NCI-H2171 treated with DMSO at 0.1 percent for 48 hours (cell line): Measurements from ENCODE around the gene PHOSPHO1.
"Not testable (repeated sequence)": the region's sequence is repeated elsewhere in the genome, so short reads cannot be mapped to it uniquely, and the experiment has no call there.

Source experiments
- DNase-seq: peaks from one replicate; lab custom pipeline; 2025; lab: John Stamatoyannopoulos, UW

PHOSPHO1 gene, protein sequence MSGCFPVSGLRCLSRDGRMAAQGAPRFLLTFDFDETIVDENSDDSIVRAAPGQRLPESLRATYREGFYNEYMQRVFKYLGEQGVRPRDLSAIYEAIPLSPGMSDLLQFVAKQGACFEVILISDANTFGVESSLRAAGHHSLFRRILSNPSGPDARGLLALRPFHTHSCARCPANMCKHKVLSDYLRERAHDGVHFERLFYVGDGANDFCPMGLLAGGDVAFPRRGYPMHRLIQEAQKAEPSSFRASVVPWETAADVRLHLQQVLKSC

GRCh38 chr17:49230636-49231562, at the start of gene PHOSPHO1:
Gene PHOSPHO1, minus strand, starts transcription at chr17:49230787. Its CDS starts 4,096 bp downstream, at chr17:49226691.
- DNase-seq = peak; percentile 80

GRCh38 chr17:49280061-49280460, 49.5 kb upstream of the PHOSPHO1 start:
- DNase-seq = no peak

DNA sequence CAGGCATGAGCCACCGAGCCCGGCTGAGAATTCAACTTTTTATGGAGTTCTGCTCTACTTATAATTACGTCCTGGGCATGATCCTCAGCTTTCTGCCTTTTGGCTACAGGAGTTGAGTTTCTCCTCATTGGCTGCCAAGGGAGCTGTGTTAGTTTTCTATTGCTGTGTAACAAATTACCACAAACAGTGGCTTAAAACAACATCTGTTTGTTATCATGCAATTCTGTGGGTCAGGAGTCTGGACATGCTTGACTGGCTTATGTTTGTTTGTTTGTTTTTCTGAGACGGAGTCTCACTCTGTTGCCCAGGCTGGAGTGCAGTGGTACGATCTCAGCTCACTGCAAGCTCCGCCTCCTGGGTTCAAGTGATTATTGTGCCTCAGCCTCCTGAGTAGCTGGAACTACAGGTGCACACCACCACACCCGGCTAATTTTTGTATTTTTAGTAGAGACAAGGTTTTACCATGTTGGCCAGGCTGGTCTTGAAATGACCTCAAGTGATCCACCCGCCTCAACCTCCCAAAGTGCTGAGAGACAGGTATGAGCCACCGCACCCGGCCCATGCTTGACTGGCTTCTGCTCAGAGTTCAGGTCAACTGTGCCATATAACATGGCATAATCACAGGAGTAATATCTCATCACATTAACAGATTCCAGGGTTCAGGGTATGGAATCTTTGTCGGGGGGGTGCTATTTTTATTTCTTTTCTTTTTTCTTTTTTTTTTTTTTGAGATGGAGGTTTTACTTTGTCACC, 48.9 kb upstream of the PHOSPHO1 start:
- not testable (repeated sequence) for DNase-seq

- no peak for DNase-seq
Measured at GRCh38 chr17:49278076-49278475, 47.5 kb upstream of the PHOSPHO1 start.

DNA sequence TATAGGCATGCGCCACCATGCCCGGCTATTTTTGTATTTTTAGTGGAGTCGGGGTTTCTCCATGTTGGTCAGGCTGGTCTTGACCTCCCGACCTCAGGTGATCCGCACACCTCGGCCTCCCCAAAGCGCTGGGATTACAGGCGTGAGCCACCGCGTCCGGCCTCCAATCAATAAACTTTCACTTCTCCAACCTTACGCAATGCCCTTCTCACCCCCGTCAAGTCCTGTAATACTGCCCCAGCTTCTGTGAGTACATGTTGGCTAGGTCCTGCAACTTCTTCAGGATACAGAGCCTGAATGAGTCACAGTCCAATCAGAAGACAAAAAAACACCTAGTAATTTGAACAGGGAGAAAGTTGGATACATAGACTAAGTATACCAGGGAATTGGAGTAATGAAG, 47.1 kb upstream of the PHOSPHO1 start:
- DNase-seq = no peak

- not testable (repeated sequence) for DNase-seq
Measured at GRCh38 chr17:49275981-49276380, 45.4 kb upstream of the PHOSPHO1 start.

GRCh38 chr17:49269356-49269755, 38.8 kb upstream of the PHOSPHO1 start:
- DNase-seq = no peak

DNA sequence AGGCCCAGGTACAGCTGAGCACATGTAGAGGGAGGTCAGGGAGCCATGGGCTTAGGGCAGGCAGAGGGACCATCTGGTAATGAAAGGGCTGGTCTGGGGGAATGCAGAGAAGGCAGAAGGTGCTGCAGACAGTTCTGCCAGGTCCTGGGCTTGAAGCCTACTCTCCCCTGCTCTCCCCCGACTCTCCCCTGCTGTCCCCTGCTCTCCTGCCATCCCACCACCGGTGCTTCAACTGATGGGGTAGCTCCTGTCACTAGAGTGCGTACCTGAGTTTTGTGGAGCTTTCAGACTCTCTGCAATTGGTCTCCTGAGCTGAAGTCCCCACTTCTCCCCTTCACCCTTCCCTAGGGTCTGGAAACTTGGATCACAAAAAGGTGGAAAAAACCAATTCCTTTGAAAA, 37.3 kb upstream of the PHOSPHO1 start:
- DNase-seq = no peak

DNA sequence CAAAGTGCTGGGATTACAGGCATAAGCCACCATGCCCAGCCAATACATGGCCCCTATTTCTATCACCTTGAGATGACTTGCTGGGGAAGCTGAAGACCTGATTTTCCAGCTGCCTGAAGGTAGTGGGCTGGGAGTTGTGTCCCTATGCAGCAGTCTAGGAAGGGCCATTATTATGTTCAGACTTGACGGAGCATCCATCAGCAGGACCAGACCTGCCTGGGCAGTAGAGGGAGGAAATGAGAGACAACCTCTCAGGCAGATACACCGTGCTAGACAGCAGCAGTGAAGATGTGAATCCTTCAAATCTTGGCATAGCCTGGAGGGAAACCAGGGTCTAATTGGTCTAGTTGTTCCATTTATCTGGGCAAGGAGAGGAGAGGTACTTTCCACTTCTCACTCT, 35.6 kb upstream of the PHOSPHO1 start:
- DNase-seq = no peak

DNA sequence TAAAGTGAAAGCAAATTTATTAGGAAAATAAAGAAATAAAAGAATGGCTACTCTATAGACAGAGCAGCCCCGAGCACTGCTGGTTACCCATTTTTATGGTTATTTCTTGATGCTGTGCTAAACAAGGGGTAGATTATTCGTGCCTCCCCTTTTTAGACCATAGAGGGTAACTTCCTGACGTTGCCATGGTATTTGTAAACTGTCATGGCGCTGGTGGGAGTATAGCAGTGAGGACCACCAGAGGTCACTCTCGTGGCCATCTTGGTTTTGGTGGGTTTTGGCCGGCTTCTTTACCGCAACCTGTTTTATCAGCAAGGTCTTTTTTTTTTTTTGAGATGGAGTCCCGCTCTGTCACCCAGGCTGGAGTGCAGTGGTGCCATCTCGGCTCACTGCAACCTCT, 31.0 kb upstream of the PHOSPHO1 start:
- DNase-seq = not testable (repeated sequence)

DNA sequence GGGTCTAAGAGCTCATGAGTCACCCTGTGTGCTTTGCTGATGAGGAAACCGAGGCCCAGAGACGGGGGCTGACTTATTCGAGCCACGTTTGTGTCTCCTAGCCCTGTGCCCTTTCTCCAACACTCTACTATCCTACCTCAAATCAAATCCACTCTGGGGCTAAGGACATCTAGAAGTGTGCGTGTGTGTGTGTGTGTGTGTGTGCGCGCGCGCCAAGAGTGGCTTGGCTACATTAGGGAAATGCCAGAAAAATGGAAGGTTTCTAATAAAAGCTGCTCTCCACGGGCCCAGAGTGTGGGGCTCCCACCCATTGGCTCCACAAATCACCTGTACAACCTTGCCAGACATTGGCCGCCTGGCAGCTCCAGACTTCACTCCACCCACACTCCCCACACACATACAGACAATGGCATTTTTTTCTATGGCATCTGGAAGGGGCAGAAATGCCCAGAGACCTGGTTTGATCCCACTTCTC, 30.3 kb upstream of the PHOSPHO1 start:
- DNase-seq = no peak

- peak; percentile 4 for DNase-seq
Measured at GRCh38 chr17:49260011-49260816, 29.6 kb upstream of the PHOSPHO1 start.

DNA sequence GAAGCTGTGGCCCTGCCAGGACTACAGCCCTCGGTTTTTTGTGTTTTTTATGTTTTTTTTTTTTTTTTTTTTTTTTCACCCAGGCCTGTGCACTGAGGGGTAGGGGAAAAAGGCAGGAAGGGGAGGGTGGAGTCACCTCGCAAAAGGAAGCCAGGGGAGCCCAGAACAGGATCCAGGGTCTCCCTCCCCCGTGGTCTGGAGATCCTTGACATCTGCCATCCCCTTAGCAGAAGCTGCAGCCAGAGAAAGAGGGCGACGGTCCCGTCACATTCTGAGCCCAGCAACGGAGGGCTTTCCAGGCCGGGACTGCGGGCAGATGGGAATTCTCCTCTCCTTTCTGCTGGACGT, 29.1 kb upstream of the PHOSPHO1 start:
- DNase-seq = no peak

- no peak for DNase-seq
Measured at GRCh38 chr17:49258394-49258793, 27.8 kb upstream of the PHOSPHO1 start.

- DNase-seq = no peak
Measured at GRCh38 chr17:49255125-49255524, 24.5 kb upstream of the PHOSPHO1 start.

GRCh38 chr17:49254066-49254465, 23.5 kb upstream of the PHOSPHO1 start:
- DNase-seq = no peak

- DNase-seq = no peak
Measured at GRCh38 chr17:49252148-49252695, 21.6 kb upstream of the PHOSPHO1 start.

DNA sequence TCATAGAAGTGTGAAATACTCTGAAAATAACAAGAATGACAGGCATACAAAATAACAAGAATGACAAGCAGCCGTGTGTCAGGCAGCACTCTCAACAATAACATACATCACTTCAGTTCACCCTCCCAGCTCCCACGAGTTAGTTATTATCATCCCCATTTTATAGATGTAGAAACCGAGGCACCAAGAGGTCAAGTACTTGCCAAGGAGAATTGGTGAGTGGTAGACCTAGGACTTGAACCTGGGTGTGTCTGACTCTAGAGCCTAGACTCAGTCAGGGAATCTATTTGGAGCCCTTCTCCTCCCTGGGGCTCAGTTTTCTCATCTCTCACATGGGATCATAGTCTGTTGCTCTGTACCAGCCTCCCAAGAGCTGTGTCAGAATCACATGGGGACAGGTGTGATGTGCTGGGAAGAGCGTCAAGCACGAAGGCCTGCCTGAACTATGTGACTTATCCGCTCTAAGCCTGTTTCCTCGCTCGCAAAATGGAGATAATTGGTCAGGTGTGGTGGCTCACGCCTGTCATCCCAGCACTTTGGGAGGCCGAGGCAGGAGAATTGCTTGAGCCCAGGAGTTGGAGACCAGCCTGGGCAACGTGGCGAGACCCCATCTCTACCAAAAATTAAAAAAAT, 19.4 kb upstream of the PHOSPHO1 start:
- DNase-seq = no peak

DNA sequence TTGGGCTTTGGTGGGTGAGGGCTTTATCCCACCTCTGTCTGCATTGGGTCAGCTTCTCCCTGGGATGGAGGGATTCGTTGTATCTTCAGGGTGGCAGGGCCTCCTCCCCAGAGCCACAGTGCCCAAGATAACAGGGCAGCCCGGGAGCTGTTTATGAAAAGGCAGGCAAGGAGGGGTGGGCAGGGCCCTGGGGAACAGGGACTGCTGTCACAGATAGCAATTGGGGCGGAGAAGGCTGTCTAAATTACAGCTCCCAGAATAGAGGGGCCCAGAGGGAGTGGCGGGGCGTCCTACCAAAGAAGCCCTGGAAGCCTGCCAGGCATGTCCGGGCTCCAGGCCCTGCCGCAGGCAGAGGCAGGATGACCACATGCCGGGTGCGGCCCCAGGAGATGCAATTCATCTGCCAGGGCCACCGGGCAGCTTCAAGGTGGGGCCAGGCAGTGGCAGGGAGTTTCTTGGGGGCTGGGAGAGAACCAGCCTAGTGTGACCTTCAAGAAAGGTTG, 18.8 kb upstream of the PHOSPHO1 start:
- DNase-seq = peak; percentile 20

DNA sequence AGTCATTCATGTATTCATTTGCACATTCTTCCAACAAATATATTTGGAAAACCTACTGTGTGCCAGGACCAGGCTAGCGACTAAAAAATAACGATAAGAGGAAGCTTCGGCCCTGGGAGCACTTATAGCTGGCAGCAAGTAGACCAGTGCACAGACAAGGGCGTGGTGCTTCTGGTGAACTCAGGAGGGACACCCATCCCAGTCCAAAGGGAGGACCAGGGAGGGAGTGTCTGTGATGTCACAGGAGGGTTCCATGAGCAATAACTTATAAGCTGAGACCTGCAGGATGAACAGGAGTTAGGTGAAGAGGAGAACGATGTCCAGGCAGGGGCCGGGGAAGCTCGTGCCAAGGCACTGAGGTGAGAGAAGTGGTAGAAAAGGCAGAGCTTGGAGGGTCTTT, 17.4 kb upstream of the PHOSPHO1 start:
- DNase-seq = no peak

GRCh38 chr17:49244839-49245238, 14.3 kb upstream of the PHOSPHO1 start:
- no peak for DNase-seq
